GM23338 (cell line): ENCODE results near the gene LTB. TPM values are rescaled to one million over a fixed set of nuclear protein-coding genes. Genes with fewer than 3 reads are reported as not detected.

ENCODE experiments used
- ATAC-seq: fragments of 200-7000 bp; cut with Tn5 transposase; 3 replicates; pipeline ENCODE4 v1.9.1; 2020
- DNase-seq: peaks from one replicate; pipeline ENCODE4 v3.0.0-alpha.2; 2015; ENCODE audit warnings: low spot score
- H2AFZ ChIP-seq: fragments of 200-600 bp; sonication (generic); 2 replicates; pipeline ENCODE4 v1.8.0; 2016; ENCODE audit warnings: antibody characterized with exemption, mild to moderate bottlenecking, moderate library complexity
- H3F3A ChIP-seq: fragments of 200-600 bp; sonication (generic); replicated peaks from 2 replicates; pipeline ENCODE4 v1.8.0; 2017; ENCODE audit warnings: antibody characterized with exemption, mixed run types, low read depth
- H3K27ac ChIP-seq: fragments of 200-600 bp; sonication (generic); 2 replicates; pipeline ENCODE4 v1.6.1; 2016; ENCODE audit warnings: low read depth
- H3K27me3 ChIP-seq: fragments of 200-600 bp; sonication (generic); 2 replicates; pipeline ENCODE4 v1.8.0; 2016; ENCODE audit warnings: mild to moderate bottlenecking, mixed run types, moderate library complexity; ENCODE audit not compliant: insufficient read depth
- H3K36me3 ChIP-seq: fragments of 200-600 bp; sonication (generic); 2 replicates; pipeline ENCODE4 v1.8.0; 2016; ENCODE audit warnings: mild to moderate bottlenecking; ENCODE audit not compliant: insufficient read depth
- H3K4me1 ChIP-seq: fragments of 200-600 bp; sonication (generic); 2 replicates; pipeline ENCODE4 v1.8.0; 2016; ENCODE audit warnings: mild to moderate bottlenecking, moderate library complexity; ENCODE audit not compliant: insufficient read depth
- H3K4me2 ChIP-seq: fragments of 200-600 bp; sonication (generic); 2 replicates; pipeline ENCODE4 v1.7.1; 2017; ENCODE audit warnings: mixed run types
- H3K4me3 ChIP-seq: fragments of 200-600 bp; sonication (generic); 2 replicates; pipeline ENCODE4 v1.6.1; 2016; ENCODE audit warnings: mixed run types
- H3K79me2 ChIP-seq: fragments of 200-600 bp; sonication (generic); replicated peaks from 2 replicates; pipeline ENCODE4 v1.8.0; 2017; ENCODE audit warnings: mild to moderate bottlenecking; ENCODE audit not compliant: insufficient read depth
- H3K9me2 ChIP-seq: fragments of 200-600 bp; sonication (generic); 2 replicates; pipeline ENCODE4 v1.8.0; 2017; ENCODE audit not compliant: insufficient read depth
- H4K20me1 ChIP-seq: fragments of 200-600 bp; sonication (generic); replicated peaks from 2 replicates; pipeline ENCODE4 v1.8.0; 2017; ENCODE audit warnings: mild to moderate bottlenecking; ENCODE audit not compliant: insufficient read depth
- H3K27ac Mint-ChIP-seq: 2 replicates; pipeline ENCODE4 v1.8.0; 2020; ENCODE audit warnings: inconsistent platforms, mild to moderate bottlenecking, moderate library complexity, mixed read lengths
- H3K27me3 Mint-ChIP-seq: 3 replicates; pipeline ENCODE4 v1.8.0; 2022; ENCODE audit warnings: low read depth, mild to moderate bottlenecking, moderate library complexity, mixed read lengths, inconsistent platforms; ENCODE audit not compliant: insufficient read depth, poor library complexity
- H3K36me3 Mint-ChIP-seq: 3 replicates; pipeline ENCODE4 v1.8.0; 2021; ENCODE audit warnings: low read depth, mild to moderate bottlenecking, inconsistent platforms, moderate library complexity, mixed read lengths
- H3K4me1 Mint-ChIP-seq: 3 replicates; pipeline ENCODE4 v1.8.0; 2020; ENCODE audit warnings: mild to moderate bottlenecking, inconsistent platforms, mixed read lengths
- H3K4me3 Mint-ChIP-seq: 3 replicates; pipeline ENCODE4 v1.8.0; 2021; ENCODE audit warnings: moderate library complexity, mild to moderate bottlenecking, inconsistent platforms, mixed read lengths
- H3K9me3 Mint-ChIP-seq: 3 replicates; pipeline ENCODE4 v1.8.0; 2020; ENCODE audit warnings: moderate library complexity, mild to moderate bottlenecking, inconsistent platforms, mixed read lengths
- CREB1 ChIP-seq: fragments of 250-450 bp; sonication (Bioruptor Pico); IDR thresholded peaks from 2 replicates; pipeline ENCODE4 v1.5.0; 2020; ENCODE audit warnings: low read depth, mild to moderate bottlenecking, moderate library complexity
- EZH2 ChIP-seq: fragments of 200-600 bp; sonication (generic); IDR thresholded peaks from one replicate; pipeline ENCODE4 v1.8.0; 2017; ENCODE audit warnings: antibody characterized with exemption, mild to moderate bottlenecking, low read depth; ENCODE audit not compliant: unreplicated experiment
- EZH2phosphoT487 ChIP-seq: fragments of 200-600 bp; sonication (generic); IDR thresholded peaks from one replicate; pipeline ENCODE4 v1.8.1; 2018; ENCODE audit warnings: antibody characterized with exemption; ENCODE audit not compliant: unreplicated experiment
- JUNB ChIP-seq: IDR thresholded peaks from one replicate; pipeline ENCODE4 v1.6.1; 2016; ENCODE audit warnings: antibody characterized with exemption; ENCODE audit not compliant: unreplicated experiment
- NANOG ChIP-seq: IDR thresholded peaks from 2 replicates; pipeline ENCODE4 v1.6.1; 2016; ENCODE audit warnings: antibody characterized with exemption, borderline replicate concordance
- POLR2AphosphoS5 ChIP-seq: IDR thresholded peaks from 2 replicates; pipeline ENCODE4 v1.6.1; 2016; ENCODE audit warnings: antibody characterized with exemption, low read depth
- STAT1 ChIP-seq: IDR thresholded peaks from one replicate; pipeline ENCODE4 v1.6.1; 2016; ENCODE audit warnings: antibody characterized with exemption; ENCODE audit not compliant: unreplicated experiment
- ZNF114 ChIP-seq: fragments of 250-450 bp; sonication (Bioruptor Pico); IDR thresholded peaks from 2 replicates; pipeline ENCODE4 v1.5.0; 2020; ENCODE audit warnings: mild to moderate bottlenecking, moderate library complexity
- ZNF331 ChIP-seq: fragments of 250-450 bp; sonication (Bioruptor Pico); IDR thresholded peaks from 2 replicates; pipeline ENCODE4 v1.5.0; 2020; ENCODE audit warnings: low read depth, mild to moderate bottlenecking, moderate library complexity
- polyA plus RNA-seq: library from polyadenylated mRNA; unstranded; fragments of >200 nt; fragmentation: Nextera tagmentation; extraction: Ambion mirVana; gene quantifications from 2 replicates; pipeline ENCODE4 v1.2.1, GENCODE V29; 2016
- total RNA-seq: library from RNA; depleted of rRNA; stranded (reverse); fragments of >200 nt; shearing (Covaris generic); gene quantifications from 2 replicates; pipeline ENCODE4 v1.2.3, GENCODE V29; 2014
- TF ChIP-seq, protein P1 (sequence below): IDR thresholded peaks from 2 replicates; pipeline ENCODE4 v1.6.1; 2016; ENCODE audit warnings: antibody characterized with exemption
- TF ChIP-seq, protein P2 (sequence below): IDR thresholded peaks from one replicate; pipeline ENCODE4 v1.6.1; 2018; ENCODE audit warnings: antibody characterized with exemption; ENCODE audit not compliant: unreplicated experiment
- TF ChIP-seq, protein P3 (sequence below): fragments of 250-450 bp; sonication (Bioruptor Pico); IDR thresholded peaks from 2 replicates; pipeline ENCODE4 v1.5.0; 2020; ENCODE audit warnings: mild to moderate bottlenecking, moderate library complexity
- TF ChIP-seq, protein P4 (sequence below), 2 experiments: fragments of 200-600 bp in 1 of 2; sonication (generic) in 1 of 2; conservative IDR thresholded peaks; 2 replicates each; pipeline versions ENCODE4 v1.5.1 to v1.6.1; 2016 to 2017; ENCODE audit warnings: antibody characterized with exemption in 2 of 2, low read depth in 2 of 2, mild to moderate bottlenecking in 2 of 2, moderate library complexity in 1 of 2

The LTB gene
- total and polyA plus RNA-seq, 2 experiments from 2014 or later: 1.7 TPM; not detected in 1

DNA sequence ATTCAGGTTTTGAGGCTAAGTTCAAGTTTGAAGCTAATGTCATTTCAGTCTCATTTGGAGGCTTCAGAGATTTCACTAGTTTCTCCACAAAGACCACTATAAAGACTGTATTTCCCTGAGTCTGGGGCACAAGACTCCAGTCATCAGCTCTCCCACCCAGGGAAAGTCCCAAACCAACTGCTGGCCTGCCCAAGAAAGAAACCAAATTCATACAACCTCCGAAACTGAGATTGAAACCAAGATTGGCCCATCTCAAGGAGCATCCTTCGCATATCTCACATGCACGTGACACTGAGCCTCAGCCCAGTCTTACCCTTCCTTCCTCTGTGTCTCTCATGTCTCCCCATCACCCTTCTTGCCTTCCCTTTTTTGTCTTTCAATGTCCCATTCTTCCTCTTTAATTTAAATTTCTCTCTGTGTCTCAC lies 13.7 kb downstream of the LTB start:
- Mint-ChIP-seq H3K27me3 (peaks cover 7% of the 10 kb centered on the region), H3K4me1 (peaks cover 10% of the 10 kb centered on the region), H3K27ac (no peak overlapping the region), H3K9me3 (no peaks in the 10 kb centered on the region; the same call in 2 of the 3 replicates), H3K36me3 (no peaks in the 10 kb centered on the region; the same call in 2 of the 3 replicates), H3K4me3 (no peak overlapping the region)
- H3K27me3 ChIP-seq: no peaks in the 10 kb centered on the region
- H3K79me2 ChIP-seq: no peaks in the 10 kb centered on the region
- H3F3A ChIP-seq: 0 out of 2 replicates have a peak, but pooled peaks cover 2% of the 10 kb centered on the region
- H3K4me1 ChIP-seq: peaks cover 5% of the 10 kb centered on the region; the same call in 1 of the 2 replicates
- no peak for TF ChIP-seq ZNF331 (CRISPR knock-in tag)
- TF ChIP-seq, protein P1, sequence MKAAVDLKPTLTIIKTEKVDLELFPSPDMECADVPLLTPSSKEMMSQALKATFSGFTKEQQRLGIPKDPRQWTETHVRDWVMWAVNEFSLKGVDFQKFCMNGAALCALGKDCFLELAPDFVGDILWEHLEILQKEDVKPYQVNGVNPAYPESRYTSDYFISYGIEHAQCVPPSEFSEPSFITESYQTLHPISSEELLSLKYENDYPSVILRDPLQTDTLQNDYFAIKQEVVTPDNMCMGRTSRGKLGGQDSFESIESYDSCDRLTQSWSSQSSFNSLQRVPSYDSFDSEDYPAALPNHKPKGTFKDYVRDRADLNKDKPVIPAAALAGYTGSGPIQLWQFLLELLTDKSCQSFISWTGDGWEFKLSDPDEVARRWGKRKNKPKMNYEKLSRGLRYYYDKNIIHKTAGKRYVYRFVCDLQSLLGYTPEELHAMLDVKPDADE: no peak
- TF ChIP-seq STAT1: no peak
- no peak for TF ChIP-seq EZH2phosphoT487
- TF ChIP-seq, protein P2, sequence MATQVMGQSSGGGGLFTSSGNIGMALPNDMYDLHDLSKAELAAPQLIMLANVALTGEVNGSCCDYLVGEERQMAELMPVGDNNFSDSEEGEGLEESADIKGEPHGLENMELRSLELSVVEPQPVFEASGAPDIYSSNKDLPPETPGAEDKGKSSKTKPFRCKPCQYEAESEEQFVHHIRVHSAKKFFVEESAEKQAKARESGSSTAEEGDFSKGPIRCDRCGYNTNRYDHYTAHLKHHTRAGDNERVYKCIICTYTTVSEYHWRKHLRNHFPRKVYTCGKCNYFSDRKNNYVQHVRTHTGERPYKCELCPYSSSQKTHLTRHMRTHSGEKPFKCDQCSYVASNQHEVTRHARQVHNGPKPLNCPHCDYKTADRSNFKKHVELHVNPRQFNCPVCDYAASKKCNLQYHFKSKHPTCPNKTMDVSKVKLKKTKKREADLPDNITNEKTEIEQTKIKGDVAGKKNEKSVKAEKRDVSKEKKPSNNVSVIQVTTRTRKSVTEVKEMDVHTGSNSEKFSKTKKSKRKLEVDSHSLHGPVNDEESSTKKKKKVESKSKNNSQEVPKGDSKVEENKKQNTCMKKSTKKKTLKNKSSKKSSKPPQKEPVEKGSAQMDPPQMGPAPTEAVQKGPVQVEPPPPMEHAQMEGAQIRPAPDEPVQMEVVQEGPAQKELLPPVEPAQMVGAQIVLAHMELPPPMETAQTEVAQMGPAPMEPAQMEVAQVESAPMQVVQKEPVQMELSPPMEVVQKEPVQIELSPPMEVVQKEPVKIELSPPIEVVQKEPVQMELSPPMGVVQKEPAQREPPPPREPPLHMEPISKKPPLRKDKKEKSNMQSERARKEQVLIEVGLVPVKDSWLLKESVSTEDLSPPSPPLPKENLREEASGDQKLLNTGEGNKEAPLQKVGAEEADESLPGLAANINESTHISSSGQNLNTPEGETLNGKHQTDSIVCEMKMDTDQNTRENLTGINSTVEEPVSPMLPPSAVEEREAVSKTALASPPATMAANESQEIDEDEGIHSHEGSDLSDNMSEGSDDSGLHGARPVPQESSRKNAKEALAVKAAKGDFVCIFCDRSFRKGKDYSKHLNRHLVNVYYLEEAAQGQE: no peak
- no peak for TF ChIP-seq ZNF114
- TF ChIP-seq, protein P3, sequence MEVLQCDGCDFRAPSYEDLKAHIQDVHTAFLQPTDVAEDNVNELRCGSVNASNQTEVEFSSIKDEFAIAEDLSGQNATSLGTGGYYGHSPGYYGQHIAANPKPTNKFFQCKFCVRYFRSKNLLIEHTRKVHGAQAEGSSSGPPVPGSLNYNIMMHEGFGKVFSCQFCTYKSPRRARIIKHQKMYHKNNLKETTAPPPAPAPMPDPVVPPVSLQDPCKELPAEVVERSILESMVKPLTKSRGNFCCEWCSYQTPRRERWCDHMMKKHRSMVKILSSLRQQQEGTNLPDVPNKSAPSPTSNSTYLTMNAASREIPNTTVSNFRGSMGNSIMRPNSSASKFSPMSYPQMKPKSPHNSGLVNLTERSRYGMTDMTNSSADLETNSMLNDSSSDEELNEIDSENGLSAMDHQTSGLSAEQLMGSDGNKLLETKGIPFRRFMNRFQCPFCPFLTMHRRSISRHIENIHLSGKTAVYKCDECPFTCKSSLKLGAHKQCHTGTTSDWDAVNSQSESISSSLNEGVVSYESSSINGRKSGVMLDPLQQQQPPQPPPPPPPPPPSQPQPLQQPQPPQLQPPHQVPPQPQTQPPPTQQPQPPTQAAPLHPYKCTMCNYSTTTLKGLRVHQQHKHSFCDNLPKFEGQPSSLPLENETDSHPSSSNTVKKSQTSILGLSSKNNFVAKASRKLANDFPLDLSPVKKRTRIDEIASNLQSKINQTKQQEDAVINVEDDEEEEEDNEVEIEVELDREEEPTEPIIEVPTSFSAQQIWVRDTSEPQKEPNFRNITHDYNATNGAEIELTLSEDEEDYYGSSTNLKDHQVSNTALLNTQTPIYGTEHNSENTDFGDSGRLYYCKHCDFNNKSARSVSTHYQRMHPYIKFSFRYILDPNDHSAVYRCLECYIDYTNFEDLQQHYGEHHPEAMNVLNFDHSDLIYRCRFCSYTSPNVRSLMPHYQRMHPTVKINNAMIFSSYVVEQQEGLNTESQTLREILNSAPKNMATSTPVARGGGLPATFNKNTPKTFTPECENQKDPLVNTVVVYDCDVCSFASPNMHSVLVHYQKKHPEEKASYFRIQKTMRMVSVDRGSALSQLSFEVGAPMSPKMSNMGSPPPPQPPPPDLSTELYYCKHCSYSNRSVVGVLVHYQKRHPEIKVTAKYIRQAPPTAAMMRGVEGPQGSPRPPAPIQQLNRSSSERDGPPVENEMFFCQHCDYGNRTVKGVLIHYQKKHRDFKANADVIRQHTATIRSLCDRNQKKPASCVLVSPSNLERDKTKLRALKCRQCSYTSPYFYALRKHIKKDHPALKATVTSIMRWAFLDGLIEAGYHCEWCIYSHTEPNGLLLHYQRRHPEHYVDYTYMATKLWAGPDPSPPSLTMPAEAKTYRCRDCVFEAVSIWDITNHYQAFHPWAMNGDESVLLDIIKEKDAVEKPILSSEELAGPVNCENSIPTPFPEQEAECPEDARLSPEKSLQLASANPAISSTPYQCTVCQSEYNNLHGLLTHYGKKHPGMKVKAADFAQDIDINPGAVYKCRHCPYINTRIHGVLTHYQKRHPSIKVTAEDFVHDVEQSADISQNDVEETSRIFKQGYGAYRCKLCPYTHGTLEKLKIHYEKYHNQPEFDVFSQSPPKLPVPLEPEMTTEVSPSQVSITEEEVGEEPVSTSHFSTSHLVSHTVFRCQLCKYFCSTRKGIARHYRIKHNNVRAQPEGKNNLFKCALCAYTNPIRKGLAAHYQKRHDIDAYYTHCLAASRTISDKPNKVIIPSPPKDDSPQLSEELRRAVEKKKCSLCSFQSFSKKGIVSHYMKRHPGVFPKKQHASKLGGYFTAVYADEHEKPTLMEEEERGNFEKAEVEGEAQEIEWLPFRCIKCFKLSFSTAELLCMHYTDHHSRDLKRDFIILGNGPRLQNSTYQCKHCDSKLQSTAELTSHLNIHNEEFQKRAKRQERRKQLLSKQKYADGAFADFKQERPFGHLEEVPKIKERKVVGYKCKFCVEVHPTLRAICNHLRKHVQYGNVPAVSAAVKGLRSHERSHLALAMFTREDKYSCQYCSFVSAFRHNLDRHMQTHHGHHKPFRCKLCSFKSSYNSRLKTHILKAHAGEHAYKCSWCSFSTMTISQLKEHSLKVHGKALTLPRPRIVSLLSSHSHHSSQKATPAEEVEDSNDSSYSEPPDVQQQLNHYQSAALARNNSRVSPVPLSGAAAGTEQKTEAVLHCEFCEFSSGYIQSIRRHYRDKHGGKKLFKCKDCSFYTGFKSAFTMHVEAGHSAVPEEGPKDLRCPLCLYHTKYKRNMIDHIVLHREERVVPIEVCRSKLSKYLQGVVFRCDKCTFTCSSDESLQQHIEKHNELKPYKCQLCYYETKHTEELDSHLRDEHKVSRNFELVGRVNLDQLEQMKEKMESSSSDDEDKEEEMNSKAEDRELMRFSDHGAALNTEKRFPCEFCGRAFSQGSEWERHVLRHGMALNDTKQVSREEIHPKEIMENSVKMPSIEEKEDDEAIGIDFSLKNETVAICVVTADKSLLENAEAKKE (CRISPR knock-in tag): no peak
- TF ChIP-seq CREB1 (CRISPR knock-in tag): no peak
- TF ChIP-seq, protein P4, sequence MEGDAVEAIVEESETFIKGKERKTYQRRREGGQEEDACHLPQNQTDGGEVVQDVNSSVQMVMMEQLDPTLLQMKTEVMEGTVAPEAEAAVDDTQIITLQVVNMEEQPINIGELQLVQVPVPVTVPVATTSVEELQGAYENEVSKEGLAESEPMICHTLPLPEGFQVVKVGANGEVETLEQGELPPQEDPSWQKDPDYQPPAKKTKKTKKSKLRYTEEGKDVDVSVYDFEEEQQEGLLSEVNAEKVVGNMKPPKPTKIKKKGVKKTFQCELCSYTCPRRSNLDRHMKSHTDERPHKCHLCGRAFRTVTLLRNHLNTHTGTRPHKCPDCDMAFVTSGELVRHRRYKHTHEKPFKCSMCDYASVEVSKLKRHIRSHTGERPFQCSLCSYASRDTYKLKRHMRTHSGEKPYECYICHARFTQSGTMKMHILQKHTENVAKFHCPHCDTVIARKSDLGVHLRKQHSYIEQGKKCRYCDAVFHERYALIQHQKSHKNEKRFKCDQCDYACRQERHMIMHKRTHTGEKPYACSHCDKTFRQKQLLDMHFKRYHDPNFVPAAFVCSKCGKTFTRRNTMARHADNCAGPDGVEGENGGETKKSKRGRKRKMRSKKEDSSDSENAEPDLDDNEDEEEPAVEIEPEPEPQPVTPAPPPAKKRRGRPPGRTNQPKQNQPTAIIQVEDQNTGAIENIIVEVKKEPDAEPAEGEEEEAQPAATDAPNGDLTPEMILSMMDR (conservative IDR thresholded peaks at IDR 0.05; ENCODE audit: low read depth in 2 of 2): no peak
- TF ChIP-seq JUNB: no peak
- TF ChIP-seq EZH2: no peak
- no peak for TF ChIP-seq NANOG
- no peak for TF ChIP-seq POLR2AphosphoS5
- H3K27ac ChIP-seq: no peak overlapping the region
- H3K4me2 ChIP-seq: no peak overlapping the region
- ATAC-seq (no peak), DNase-seq (no peak)
- H3K9me2 ChIP-seq: no peaks in the 10 kb centered on the region
- H2AFZ ChIP-seq: no peak overlapping the region
- no peaks in the 10 kb centered on the region for H3K36me3 ChIP-seq
- no peaks in the 10 kb centered on the region for H4K20me1 ChIP-seq
- H3K4me3 ChIP-seq: no peak overlapping the region
